Activated naive CD8-positive, alpha-beta T cell treated with anti-CD3 and anti-CD28 coated beads, Interleukin-2, amount 50 U/mL, for 16 hours (primary cell): ENCODE results near the gene EPO.
A peak's percentile ranks its signal among the peaks of the same experiment; 100 is the strongest.
"Not testable (repeated sequence)": the region's sequence is repeated elsewhere in the genome, so short reads cannot be mapped to it uniquely, and the experiment has no call there.

Experiments
- DNase-seq: peaks from one replicate; pipeline ENCODE4 v3.0.0-alpha.2; 2020; ENCODE audit warnings: low read depth, low spot score

Gene EPO

DNA sequence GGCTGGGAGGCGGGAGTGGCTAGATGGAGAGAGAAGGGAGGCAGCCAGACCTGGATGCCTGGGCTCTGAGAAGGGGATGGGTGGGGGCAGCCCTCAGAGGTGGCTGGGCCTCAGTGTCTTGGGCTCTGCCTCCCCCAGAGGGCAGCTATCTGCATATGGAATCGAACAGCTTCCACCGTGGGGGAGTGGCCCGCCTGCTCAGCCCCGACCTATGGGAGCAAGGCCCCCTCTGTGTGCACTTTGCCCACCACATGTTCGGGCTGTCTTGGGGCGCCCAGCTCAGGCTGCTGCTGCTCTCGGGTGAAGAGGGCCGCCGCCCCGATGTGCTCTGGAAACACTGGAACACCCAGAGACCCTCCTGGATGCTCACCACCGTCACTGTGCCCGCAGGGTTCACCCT is 16.4 kb downstream of the EPO start:
- no peak for DNase-seq

DNA sequence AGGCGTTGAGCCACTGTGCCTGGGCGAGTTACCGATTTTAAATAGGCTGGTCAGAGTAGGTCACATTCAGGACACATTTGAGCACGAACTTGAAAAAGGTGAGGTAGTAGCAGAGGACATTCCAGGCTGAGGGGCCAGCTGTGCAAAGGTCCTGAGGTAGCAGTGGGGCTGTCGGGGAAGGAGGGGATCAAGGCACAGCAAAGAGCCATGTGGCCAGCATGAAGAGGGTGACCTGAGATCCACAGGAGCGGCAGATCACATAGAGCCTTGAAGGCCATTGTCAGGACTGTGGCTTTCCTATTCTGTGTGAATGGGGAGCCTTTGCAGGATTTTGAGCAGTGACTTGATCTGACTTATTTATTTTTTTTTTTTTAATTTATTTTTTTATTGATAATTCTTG is 19.7 kb downstream of the EPO start:
- no peak for DNase-seq

DNA sequence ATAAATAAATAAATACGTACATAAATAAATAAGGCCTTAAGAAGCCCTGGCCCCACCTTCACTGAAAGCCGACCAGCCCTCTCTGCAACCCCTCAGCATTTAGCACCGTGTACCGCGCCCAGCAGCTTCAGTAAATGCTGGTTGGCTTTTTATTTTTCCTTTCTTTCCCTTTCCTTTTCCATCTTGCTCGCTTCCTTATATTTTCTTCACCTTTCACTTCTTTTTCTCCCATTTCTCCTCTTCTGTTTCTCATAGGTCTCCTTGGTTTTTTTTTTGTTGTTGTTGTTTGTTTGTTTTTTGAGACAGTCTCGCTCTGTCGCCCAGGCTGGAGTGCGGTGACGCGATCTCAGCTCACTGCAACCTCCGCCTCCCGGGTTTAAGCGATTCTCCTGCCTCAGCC is 24.3 kb downstream of the EPO start:
- DNase-seq = no peak

DNA sequence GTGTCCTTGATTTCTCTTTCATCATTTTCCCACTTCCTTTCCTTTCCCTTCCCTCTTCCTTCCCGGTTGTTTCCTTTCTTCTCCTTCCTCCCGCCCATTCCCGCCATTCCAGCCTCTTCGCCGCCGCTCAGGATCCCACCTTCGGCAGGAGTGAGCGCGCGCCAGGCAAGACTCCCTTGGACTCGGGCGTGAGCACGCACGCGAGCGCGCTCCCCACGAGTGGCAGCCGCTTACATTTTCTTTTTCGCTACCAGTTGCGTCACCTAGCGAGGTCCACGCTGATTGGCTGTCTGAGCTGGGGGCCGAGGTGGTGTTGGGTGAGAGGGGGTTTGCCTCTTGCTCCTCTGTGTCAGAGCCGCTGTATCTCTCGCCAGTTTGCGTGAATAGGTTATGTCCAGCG is 24.9 kb downstream of the EPO start:
- DNase-seq = peak; percentile 6

DNA sequence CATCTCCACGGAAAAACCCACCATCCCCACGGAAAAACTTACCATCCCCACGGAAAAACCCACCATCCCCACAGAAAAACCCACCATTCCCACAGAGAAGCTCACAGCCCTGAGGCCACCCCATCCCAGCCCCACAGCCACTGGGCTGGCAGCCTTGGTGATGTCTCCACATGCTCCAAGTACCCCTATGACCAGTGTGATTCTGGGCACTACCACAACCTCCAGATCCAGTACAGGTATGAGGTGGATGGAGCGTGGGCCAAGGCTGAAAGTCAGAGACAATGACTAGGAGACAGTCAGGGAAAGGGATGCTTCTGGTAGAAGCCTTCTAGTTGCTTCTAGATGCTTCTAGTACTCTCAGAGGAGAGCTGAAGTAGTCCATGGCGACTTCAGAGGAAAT is 32.7 kb downstream of the EPO start:
- no peak for DNase-seq

DNA sequence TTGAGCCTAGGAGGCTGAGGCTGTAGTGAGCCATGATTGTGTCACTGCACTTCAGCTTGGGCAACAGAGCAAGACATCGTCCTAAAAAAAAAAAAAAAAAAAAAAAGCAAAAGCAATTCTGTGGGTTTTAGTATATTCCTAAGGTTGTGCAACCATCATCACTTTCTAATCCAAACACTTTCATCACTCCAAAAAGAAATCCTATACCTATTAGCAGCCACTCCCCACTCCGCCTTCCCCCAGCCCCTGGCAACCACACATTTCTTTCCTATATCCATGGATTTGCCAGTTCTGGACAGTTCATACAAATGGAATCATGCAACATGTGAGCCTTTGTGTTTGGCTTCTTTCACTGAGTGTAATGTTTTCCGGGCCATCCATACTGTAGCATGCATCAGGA is 33.5 kb downstream of the EPO start:
- no peak for DNase-seq

DNA sequence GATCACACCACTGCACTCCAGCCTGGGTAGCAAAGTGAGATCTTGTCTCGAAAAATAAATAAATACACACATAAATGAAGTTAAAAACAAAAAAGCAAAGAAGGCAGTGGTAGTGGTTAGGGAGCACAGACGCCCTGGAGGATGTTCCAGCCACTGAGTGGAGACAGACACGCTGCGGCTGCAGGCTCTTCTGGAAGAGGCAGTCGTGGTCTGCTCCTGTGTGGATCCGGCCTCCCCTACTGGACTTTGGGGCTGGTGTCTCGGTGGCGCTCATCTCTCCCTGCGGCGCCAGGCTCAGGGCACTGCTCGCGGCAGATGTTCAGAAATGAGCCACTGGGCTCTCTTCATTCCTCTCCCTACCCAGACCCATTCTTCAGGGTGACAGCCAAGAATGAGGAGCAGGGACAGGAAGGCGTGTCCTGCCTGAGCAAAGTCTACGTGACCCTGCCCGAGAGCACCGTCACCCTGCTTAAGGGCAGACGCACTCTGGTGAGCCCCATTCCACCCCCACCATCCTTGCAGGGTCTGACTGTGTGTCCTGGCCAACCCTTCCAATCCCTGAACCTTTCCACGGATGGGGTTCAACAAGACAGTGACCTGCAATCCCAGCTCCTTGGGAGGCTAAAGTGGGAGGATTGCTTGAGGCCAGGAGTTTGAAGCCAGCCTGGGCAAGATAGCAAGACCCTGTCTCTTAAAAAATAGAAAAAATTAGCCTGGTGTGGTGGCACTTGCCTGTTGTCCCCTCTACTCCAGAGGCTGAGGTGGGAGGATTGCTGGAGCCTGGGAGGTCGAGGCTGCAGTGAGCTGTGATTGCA is 39.3 kb downstream of the EPO start:
- DNase-seq = no peak

DNA sequence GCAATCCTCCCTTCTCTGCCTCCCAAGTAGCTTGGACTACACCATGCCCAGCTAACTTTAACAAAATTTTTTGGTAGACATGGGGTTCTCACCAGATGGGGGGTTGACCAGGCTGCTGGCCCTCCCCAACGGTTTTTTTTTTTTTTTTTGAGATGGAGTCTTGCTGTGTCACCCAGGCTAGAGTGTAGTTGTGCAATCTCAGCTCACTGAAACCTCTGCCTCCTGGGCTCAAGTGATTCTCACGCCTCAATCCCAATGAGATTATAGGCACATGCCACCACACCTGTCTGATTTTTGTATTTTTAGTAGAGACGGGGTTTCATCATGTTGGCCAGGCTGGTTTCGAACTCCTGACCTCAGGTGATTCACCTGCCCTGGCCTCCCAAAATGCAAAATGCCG is 42.6 kb downstream of the EPO start:
- DNase-seq = not testable (repeated sequence)

DNA sequence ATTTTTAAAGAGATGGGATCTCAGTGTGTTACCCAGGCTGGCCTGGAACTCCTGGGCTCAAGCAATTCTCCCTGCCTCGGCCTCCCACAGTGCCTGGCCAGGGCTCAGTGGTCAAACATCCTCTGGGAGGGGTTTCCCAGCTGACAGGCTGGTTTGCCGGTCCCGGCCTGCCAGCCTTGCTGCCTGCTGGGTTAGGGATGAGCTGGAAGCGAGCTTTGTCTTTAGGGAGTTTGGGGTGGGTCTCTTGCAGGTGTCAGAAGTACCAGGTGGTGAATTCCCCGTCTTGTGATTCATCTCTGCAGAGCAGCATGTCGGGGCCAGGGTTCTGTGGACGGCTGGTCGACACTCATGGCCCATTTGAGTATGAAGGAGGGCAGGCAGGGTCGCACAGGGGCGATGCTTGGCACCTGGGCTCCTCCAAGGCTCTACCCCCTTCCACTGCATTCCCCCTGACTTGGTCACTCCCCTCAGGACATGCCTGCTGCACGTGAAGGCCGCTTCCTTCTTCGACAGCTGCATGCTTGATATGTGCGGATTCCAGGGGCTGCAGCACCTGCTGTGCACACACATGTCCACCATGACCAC is 43.4 kb downstream of the EPO start:
- DNase-seq = no peak

DNA sequence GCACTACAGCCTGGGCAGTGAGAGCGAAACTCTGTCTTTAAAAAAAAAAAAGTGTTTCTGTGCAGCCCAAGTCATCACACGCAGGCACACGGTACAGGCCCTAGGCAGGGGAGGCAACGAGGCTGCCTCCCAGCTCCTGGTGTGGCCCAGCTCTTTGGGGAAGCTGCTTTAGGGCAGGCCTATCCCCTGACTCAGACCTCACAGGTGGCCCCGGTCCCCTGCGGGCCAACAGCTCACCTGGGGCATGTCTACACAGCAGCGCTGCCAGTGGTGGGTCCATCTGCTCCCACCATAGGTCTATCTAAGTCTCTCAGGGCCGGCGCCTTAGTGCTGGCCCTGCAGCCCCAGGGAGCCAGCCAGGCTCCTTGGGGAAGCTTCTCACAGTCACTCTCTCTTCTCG is 44.6 kb downstream of the EPO start:
- no peak for DNase-seq

DNA sequence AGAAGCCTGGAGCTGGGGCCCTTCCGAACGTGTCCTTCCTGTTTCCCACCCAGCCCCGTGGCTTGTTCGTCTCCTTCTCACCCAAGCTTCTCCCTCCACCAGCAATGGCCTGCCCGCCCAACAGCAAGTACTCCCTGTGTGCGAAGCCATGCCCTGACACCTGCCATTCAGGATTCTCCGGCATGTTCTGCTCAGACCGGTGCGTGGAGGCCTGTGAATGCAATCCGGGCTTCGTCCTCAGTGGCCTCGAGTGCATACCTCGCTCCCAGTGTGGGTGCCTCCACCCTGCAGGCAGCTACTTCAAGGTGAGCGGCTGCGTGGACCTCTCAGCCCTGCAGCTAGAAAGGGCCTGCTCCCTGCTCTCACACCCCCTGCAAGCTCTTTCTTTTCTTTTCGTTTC is 45.0 kb downstream of the EPO start:
- no peak for DNase-seq

DNA sequence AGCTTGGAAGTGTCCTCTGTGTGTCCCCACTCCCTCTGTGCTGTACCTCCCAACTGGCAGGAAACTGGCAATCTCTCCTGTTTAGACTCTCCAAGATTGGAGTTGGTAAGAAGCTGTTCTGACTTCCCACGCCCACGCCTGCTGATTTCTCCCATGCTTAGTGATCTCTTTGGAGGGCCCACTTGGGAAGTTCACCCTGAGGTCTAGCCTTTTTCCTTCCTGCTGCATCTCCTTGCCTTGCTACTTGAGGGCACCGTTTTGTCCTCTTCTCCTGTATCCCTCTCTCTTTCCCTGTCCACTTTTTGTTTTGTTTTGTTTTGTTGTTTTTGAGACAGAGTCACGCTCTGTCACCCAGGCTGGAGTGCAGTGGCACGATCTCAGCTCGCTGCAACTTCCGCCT is 48.5 kb downstream of the EPO start:
- DNase-seq = no peak
